MM.1S (cell line): ENCODE results near the gene SYCP1.
"Not testable (repeated sequence)": the region's sequence is repeated elsewhere in the genome, so short reads cannot be mapped to it uniquely, and the experiment has no call there.

Experiments
- DNase-seq: peaks from one replicate; pipeline ENCODE4 v3.0.0-alpha.2; 2015
- H2AFZ ChIP-seq: fragments of 300-600 bp; sonication (generic); 2 replicates; pipeline ENCODE4 v1.6.0; 2016; ENCODE audit warnings: antibody characterized with exemption, low read length
- H3F3A ChIP-seq: fragments of 300-600 bp; sonication (generic); 2 replicates; pipeline ENCODE4 v1.6.1; 2016; ENCODE audit warnings: mild to moderate bottlenecking, antibody characterized with exemption, low read length, moderate library complexity, mixed read lengths; ENCODE audit not compliant: insufficient read depth
- H3K27ac ChIP-seq: fragments of 300-600 bp; sonication (generic); 2 replicates; pipeline ENCODE4 v1.5.1; 2016; ENCODE audit warnings: mild to moderate bottlenecking, low read length
- H3K27me3 ChIP-seq: fragments of 300-600 bp; sonication (generic); replicated peaks from 2 replicates; pipeline ENCODE4 v1.6.0; 2016; ENCODE audit warnings: low read length; ENCODE audit not compliant: insufficient read depth
- H3K36me3 ChIP-seq: fragments of 300-600 bp; sonication (generic); replicated peaks from 2 replicates; pipeline ENCODE4 v1.6.1; 2016; ENCODE audit warnings: mild to moderate bottlenecking, low read length, mixed read lengths; ENCODE audit not compliant: insufficient read depth
- H3K4me1 ChIP-seq: fragments of 300-600 bp; sonication (generic); 2 replicates; pipeline ENCODE4 v1.6.1; 2016; ENCODE audit warnings: low read length, mixed read lengths
- H3K4me2 ChIP-seq: fragments of 300-600 bp; sonication (generic); 2 replicates; pipeline ENCODE4 v1.6.0; 2016; ENCODE audit warnings: low read depth, low read length
- H3K4me3 ChIP-seq: fragments of 300-600 bp; sonication (generic); 2 replicates; pipeline ENCODE4 v1.5.1; 2016; ENCODE audit warnings: low read length, mixed read lengths
- H3K79me2 ChIP-seq: fragments of 300-600 bp; sonication (generic); 2 replicates; pipeline ENCODE4 v1.6.1; 2016; ENCODE audit warnings: mixed run types, low read length, mixed read lengths
- H3K9ac ChIP-seq: fragments of 300-600 bp; sonication (generic); 2 replicates; pipeline ENCODE4 v1.6.1; 2016; ENCODE audit warnings: low read length, mixed read lengths
- H3K9me2 ChIP-seq: fragments of 300-600 bp; sonication (generic); replicated peaks from 2 replicates; pipeline ENCODE4 v1.6.1; 2016; ENCODE audit warnings: mild to moderate bottlenecking, low read length, mixed read lengths; ENCODE audit not compliant: insufficient read depth
- H3K9me3 ChIP-seq: fragments of 300-600 bp; sonication (generic); replicated peaks from 2 replicates; pipeline ENCODE4 v1.6.1; 2016; ENCODE audit warnings: mild to moderate bottlenecking, low read length, mixed read lengths; ENCODE audit not compliant: insufficient read depth
- H4K20me1 ChIP-seq: fragments of 300-600 bp; sonication (generic); 2 replicates; pipeline ENCODE4 v1.6.1; 2016; ENCODE audit warnings: mild to moderate bottlenecking, low read length, moderate library complexity, mixed read lengths; ENCODE audit not compliant: insufficient read depth
- EZH2 ChIP-seq: fragments of 300-600 bp; sonication (generic); optimal IDR thresholded peaks from 2 replicates; pipeline ENCODE3; 2017; ENCODE audit warnings: low read depth, mild to moderate bottlenecking, antibody characterized with exemption, low read length, mixed read lengths
- EZH2phosphoT487 ChIP-seq: fragments of 300-600 bp; sonication (generic); IDR thresholded peaks from 2 replicates; pipeline ENCODE4 v1.6.1; 2018; ENCODE audit warnings: antibody characterized with exemption, low read length
- TF ChIP-seq, protein P1 (sequence below): fragments of 300-600 bp; sonication (generic); IDR thresholded peaks from 2 replicates; pipeline ENCODE4 v1.5.1; 2016; ENCODE audit warnings: antibody characterized with exemption, low read length, mixed read lengths

SYCP1 gene

DNA sequence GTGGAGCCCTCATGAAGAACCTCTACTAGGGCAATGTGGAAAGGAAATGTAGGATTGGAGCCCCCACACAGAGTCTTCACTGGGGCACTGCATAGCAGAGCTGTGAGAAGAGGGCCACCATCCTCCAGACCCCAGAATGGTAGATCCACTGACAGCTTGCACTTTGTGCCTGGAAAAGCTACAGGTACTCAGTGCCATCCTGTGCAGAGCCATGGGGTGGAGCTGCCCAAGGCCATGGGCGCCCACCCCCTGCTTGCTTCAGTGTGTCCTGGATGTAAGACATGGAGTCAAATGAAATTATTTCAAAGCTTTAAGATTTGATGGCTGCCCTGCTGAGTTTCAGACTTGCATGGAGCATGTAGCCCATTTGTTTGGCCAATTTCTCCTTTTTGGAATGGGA is 157.8 kb downstream of the SYCP1 start:
- H3K36me3 ChIP-seq, result no peaks in the 10 kb centered on the region
- H3K79me2 ChIP-seq, result no peaks in the 10 kb centered on the region
- H3K9ac ChIP-seq, result no peak overlapping the region
- H3K4me3 ChIP-seq, result no peak overlapping the region
- no peak for TF ChIP-seq EZH2phosphoT487
- no peak for TF ChIP-seq EZH2
- TF ChIP-seq, protein P1, sequence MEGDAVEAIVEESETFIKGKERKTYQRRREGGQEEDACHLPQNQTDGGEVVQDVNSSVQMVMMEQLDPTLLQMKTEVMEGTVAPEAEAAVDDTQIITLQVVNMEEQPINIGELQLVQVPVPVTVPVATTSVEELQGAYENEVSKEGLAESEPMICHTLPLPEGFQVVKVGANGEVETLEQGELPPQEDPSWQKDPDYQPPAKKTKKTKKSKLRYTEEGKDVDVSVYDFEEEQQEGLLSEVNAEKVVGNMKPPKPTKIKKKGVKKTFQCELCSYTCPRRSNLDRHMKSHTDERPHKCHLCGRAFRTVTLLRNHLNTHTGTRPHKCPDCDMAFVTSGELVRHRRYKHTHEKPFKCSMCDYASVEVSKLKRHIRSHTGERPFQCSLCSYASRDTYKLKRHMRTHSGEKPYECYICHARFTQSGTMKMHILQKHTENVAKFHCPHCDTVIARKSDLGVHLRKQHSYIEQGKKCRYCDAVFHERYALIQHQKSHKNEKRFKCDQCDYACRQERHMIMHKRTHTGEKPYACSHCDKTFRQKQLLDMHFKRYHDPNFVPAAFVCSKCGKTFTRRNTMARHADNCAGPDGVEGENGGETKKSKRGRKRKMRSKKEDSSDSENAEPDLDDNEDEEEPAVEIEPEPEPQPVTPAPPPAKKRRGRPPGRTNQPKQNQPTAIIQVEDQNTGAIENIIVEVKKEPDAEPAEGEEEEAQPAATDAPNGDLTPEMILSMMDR, result no peak
- H4K20me1 ChIP-seq, result no peaks in the 10 kb centered on the region
- H3K27me3 ChIP-seq, result no peaks in the 10 kb centered on the region
- no peak for DNase-seq
- no peaks in the 10 kb centered on the region for H3F3A ChIP-seq
- no peak overlapping the region for H2AFZ ChIP-seq
- no peaks in the 10 kb centered on the region for H3K9me3 ChIP-seq
- no peak overlapping the region for H3K4me2 ChIP-seq
- no peaks in the 10 kb centered on the region for H3K9me2 ChIP-seq
- H3K27ac ChIP-seq, result no peak overlapping the region
- H3K4me1 ChIP-seq, result no peaks in the 10 kb centered on the region

DNA sequence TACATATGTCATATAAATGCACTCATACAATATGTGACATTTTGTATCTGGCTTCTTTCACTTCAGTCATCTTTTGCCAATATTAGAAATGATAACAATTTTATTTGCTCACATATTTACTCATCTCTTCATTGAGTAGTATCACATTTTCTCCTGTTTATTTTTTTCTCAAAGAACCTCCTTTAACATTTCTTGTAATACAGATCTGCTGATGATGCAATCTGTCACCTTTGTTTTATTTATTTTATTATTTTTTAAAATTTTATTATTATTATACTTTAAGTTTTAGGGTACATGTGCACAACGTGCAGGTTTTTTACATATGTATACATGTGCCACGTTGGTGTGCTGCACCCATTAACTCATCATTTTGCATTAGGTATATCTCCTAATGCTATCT is 159.1 kb downstream of the SYCP1 start:
- Histone ChIP-seq H3K27ac (no peak overlapping the region), H3K9me3 (no peaks in the 10 kb centered on the region), H3K27me3 (no peaks in the 10 kb centered on the region), H3K4me1 (no peaks in the 10 kb centered on the region), H2AFZ (no peak overlapping the region), H3K9ac (no peak overlapping the region), H3K36me3 (no peaks in the 10 kb centered on the region), H3F3A (no peaks in the 10 kb centered on the region), H4K20me1 (no peaks in the 10 kb centered on the region), H3K4me3 (no peak overlapping the region), H3K9me2 (no peaks in the 10 kb centered on the region), H3K79me2 (no peaks in the 10 kb centered on the region), H3K4me2 (no peak overlapping the region)
- DNase-seq, result no peak
- TF ChIP-seq, protein P1, result no peak
- TF ChIP-seq EZH2phosphoT487, result no peak
- no peak for TF ChIP-seq EZH2

- not testable (repeated sequence) for H3K4me2 ChIP-seq, H3F3A ChIP-seq, H3K4me1 ChIP-seq, H3K27me3 ChIP-seq, H3K9me2 ChIP-seq, H4K20me1 ChIP-seq, H3K79me2 ChIP-seq, H2AFZ ChIP-seq, H3K9me3 ChIP-seq, H3K4me3 ChIP-seq, H3K36me3 ChIP-seq, DNase-seq, H3K9ac ChIP-seq, H3K27ac ChIP-seq
Measured at GRCh38 chr1:115019549-115019948, 164.9 kb downstream of the SYCP1 start.

GRCh38 chr1:115021145-115021544 is 166.5 kb downstream of the SYCP1 start:
- H3K4me3 ChIP-seq, result no peak overlapping the region
- H3K4me2 ChIP-seq, result no peak overlapping the region
- no peak for TF ChIP-seq EZH2phosphoT487
- TF ChIP-seq, protein P1, result no peak
- no peak for TF ChIP-seq EZH2
- H3K9me3 ChIP-seq, result no peaks in the 10 kb centered on the region
- H3K4me1 ChIP-seq, result no peaks in the 10 kb centered on the region
- H3K27me3 ChIP-seq, result no peaks in the 10 kb centered on the region
- H3F3A ChIP-seq, result no peaks in the 10 kb centered on the region
- no peak overlapping the region for H3K9ac ChIP-seq
- no peak overlapping the region for H3K27ac ChIP-seq
- no peaks in the 10 kb centered on the region for H3K79me2 ChIP-seq
- no peak overlapping the region for H2AFZ ChIP-seq
- no peak for DNase-seq
- H3K36me3 ChIP-seq, result no peaks in the 10 kb centered on the region
- H4K20me1 ChIP-seq, result no peaks in the 10 kb centered on the region
- no peaks in the 10 kb centered on the region for H3K9me2 ChIP-seq
